Effector memory CD8-positive, alpha-beta T cell (primary cell): ENCODE measurements around the gene SLC38A4.

Experiments used
- ATAC-seq: fragments of 150-1000 bp; cut with Tn5 transposase; replicated peaks from 2 replicates; pipeline ENCODE4 v1.10.0; 2021; ENCODE audit warnings: mild to moderate bottlenecking, moderate library complexity
- DNase-seq, 3 experiments: peaks; one replicate each; pipeline ENCODE4 v3.0.0; 2021
- H3K27ac Mint-ChIP-seq, 2 donors: one replicate each; pipeline ENCODE4 v1.8.0; 2022; ENCODE audit warnings: mild to moderate bottlenecking in 2 of 2, mixed read lengths in 2 of 2, moderate library complexity in 2 of 2
- H3K27me3 Mint-ChIP-seq, 2 donors: one replicate each; pipeline ENCODE4 v1.8.0; 2022; ENCODE audit warnings: mixed read lengths in 2 of 2
- H3K36me3 Mint-ChIP-seq: one replicate; pipeline ENCODE4 v1.8.0; 2022; ENCODE audit warnings: mild to moderate bottlenecking, moderate library complexity, mixed read lengths; ENCODE audit not compliant: insufficient read depth
- H3K4me1 Mint-ChIP-seq, 2 donors: one replicate each; pipeline ENCODE4 v1.8.0; 2022; ENCODE audit warnings: low read depth in 2 of 2, mixed read lengths in 2 of 2
- H3K4me3 Mint-ChIP-seq, 2 donors: one replicate each; pipeline ENCODE4 v1.8.0; 2022; ENCODE audit warnings: mild to moderate bottlenecking in 2 of 2, mixed read lengths in 2 of 2, moderate library complexity in 2 of 2
- H3K9me3 Mint-ChIP-seq, 2 donors: one replicate each; pipeline ENCODE4 v1.8.0; 2022; ENCODE audit warnings: mixed read lengths in 2 of 2

SLC38A4 gene

GRCh38 chr12:46839964-46840363 is 14.2 kb upstream of the SLC38A4 start:
- H3K4me3 Mint-ChIP-seq = no peak overlapping the region
- H3K4me1 Mint-ChIP-seq = no peaks in the 10 kb centered on the region
- peaks cover 55 to 67% of the 10 kb centered on the region in 2 donors for H3K27me3 Mint-ChIP-seq
- DNase-seq = no peak
- no peak overlapping the region for H3K27ac Mint-ChIP-seq
- no peaks in the 10 kb centered on the region for H3K36me3 Mint-ChIP-seq
- no peak for ATAC-seq
- H3K9me3 Mint-ChIP-seq = no peaks in the 10 kb centered on the region

GRCh38 chr12:46839232-46839631 is 13.4 kb upstream of the SLC38A4 start:
- Mint-ChIP-seq H3K9me3 (no peaks in the 10 kb centered on the region), H3K27me3 (peaks cover 55 to 60% of the 10 kb centered on the region in 2 donors), H3K27ac (no peak overlapping the region), H3K36me3 (no peaks in the 10 kb centered on the region), H3K4me1 (no peaks in the 10 kb centered on the region), H3K4me3 (no peak overlapping the region)
- DNase-seq = no peak
- no peak for ATAC-seq

GRCh38 chr12:46835785-46836184 is 10.0 kb upstream of the SLC38A4 start:
- Mint-ChIP-seq H3K36me3 (no peaks in the 10 kb centered on the region), H3K27ac (no peak overlapping the region), H3K9me3 (no peaks in the 10 kb centered on the region), H3K27me3 (peaks cover 54 to 62% of the 10 kb centered on the region in 2 donors), H3K4me3 (no peak overlapping the region), H3K4me1 (peaks cover 8 to 9% of the 10 kb centered on the region in 2 donors)
- DNase-seq (no peak), ATAC-seq (no peak)

- peaks cover 3% of the 10 kb centered on the region for H3K36me3 Mint-ChIP-seq
- DNase-seq (no peak), ATAC-seq (no peak)
- H3K27me3 Mint-ChIP-seq = peaks cover 62 to 74% of the 10 kb centered on the region in 2 donors
- no peaks in the 10 kb centered on the region for H3K9me3 Mint-ChIP-seq
- H3K4me1 Mint-ChIP-seq = peaks cover 8 to 9% of the 10 kb centered on the region in 2 donors
- peak overlapping the region in 1 of 2 donors; percentile 29 for H3K4me3 Mint-ChIP-seq
- no peak overlapping the region for H3K27ac Mint-ChIP-seq
These were observed 6.4 kb upstream of the SLC38A4 start for GRCh38 chr12:46832130-46832704.

- no peak for ATAC-seq
- no peak for DNase-seq
These were observed 5.7 kb upstream of the SLC38A4 start for GRCh38 chr12:46831335-46832129.

GRCh38 chr12:46830731-46831334 is 5.0 kb upstream of the SLC38A4 start:
- Mint-ChIP-seq H3K9me3 (no peaks in the 10 kb centered on the region), H3K36me3 (peaks cover 3% of the 10 kb centered on the region), H3K27ac (no peak overlapping the region), H3K4me1 (peaks cover 8 to 9% of the 10 kb centered on the region in 2 donors), H3K4me3 (no peak overlapping the region), H3K27me3 (peaks cover 68 to 72% of the 10 kb centered on the region in 2 donors)
- no peak for ATAC-seq
- no peak for DNase-seq

More at GRCh38 chr12:46831335-46832129, 5.7 kb upstream of the SLC38A4 start:
- peaks cover 3% of the 10 kb centered on the region for H3K36me3 Mint-ChIP-seq
- H3K9me3 Mint-ChIP-seq = no peaks in the 10 kb centered on the region
- peak overlapping the region in 1 of 2 donors; percentile 29 for H3K4me3 Mint-ChIP-seq
- H3K27me3 Mint-ChIP-seq = peaks cover 62 to 73% of the 10 kb centered on the region in 2 donors
- H3K4me1 Mint-ChIP-seq = peaks cover 8 to 9% of the 10 kb centered on the region in 2 donors
- no peak overlapping the region for H3K27ac Mint-ChIP-seq

GRCh38 chr12:46824709-46825108 is 1.1 kb downstream of the SLC38A4 start:
- no peak for ATAC-seq
- H3K27ac Mint-ChIP-seq = no peak overlapping the region
- H3K4me3 Mint-ChIP-seq = no peak overlapping the region
- H3K36me3 Mint-ChIP-seq = peaks cover 3% of the 10 kb centered on the region
- DNase-seq = no peak
- H3K4me1 Mint-ChIP-seq = no peaks in the 10 kb centered on the region
- H3K27me3 Mint-ChIP-seq = peaks cover 60 to 69% of the 10 kb centered on the region in 2 donors
- H3K9me3 Mint-ChIP-seq = no peaks in the 10 kb centered on the region

GRCh38 chr12:46818642-46819041 is 7.2 kb downstream of the SLC38A4 start:
- Mint-ChIP-seq H3K36me3 (no peaks in the 10 kb centered on the region), H3K27me3 (peaks cover 16 to 34% of the 10 kb centered on the region in 2 donors), H3K27ac (no peak overlapping the region), H3K9me3 (no peaks in the 10 kb centered on the region), H3K4me3 (no peak overlapping the region), H3K4me1 (no peaks in the 10 kb centered on the region)
- DNase-seq (no peak), ATAC-seq (no peak)

- no peak overlapping the region for H3K27ac Mint-ChIP-seq
- ATAC-seq (no peak), DNase-seq (no peak)
- H3K36me3 Mint-ChIP-seq = no peaks in the 10 kb centered on the region
- no peaks in the 10 kb centered on the region for H3K9me3 Mint-ChIP-seq
- no peak overlapping the region for H3K4me3 Mint-ChIP-seq
- H3K27me3 Mint-ChIP-seq = peaks cover 0 to 22% of the 10 kb centered on the region in 2 donors
- H3K4me1 Mint-ChIP-seq = peaks cover 3 to 4% of the 10 kb centered on the region in 2 donors
These were observed 10.0 kb downstream of the SLC38A4 start for GRCh38 chr12:46815809-46816208.

GRCh38 chr12:46814143-46814542 is 11.7 kb downstream of the SLC38A4 start:
- no peak for DNase-seq
- Mint-ChIP-seq H3K36me3 (no peaks in the 10 kb centered on the region), H3K4me3 (no peak overlapping the region)

GRCh38 chr12:46811185-46811584 is 14.6 kb downstream of the SLC38A4 start:
- Mint-ChIP-seq H3K9me3 (no peaks in the 10 kb centered on the region), H3K4me3 (no peak overlapping the region), H3K4me1 (peaks cover 3 to 4% of the 10 kb centered on the region in 2 donors), H3K27ac (no peak overlapping the region), H3K36me3 (no peaks in the 10 kb centered on the region), H3K27me3 (peaks cover 4 to 24% of the 10 kb centered on the region in 2 donors)
- peak; percentile 74 for ATAC-seq
- no peak for DNase-seq

More at GRCh38 chr12:46814143-46814542, 11.7 kb downstream of the SLC38A4 start:
- no peak overlapping the region for H3K27ac Mint-ChIP-seq
- peaks cover 0 to 20% of the 10 kb centered on the region in 2 donors for H3K27me3 Mint-ChIP-seq
- peaks cover 3 to 4% of the 10 kb centered on the region in 2 donors for H3K4me1 Mint-ChIP-seq
- ATAC-seq = no peak
- no peaks in the 10 kb centered on the region for H3K9me3 Mint-ChIP-seq

- Mint-ChIP-seq H3K4me3 (no peak overlapping the region), H3K36me3 (no peaks in the 10 kb centered on the region), H3K27ac (no peak overlapping the region), H3K9me3 (no peaks in the 10 kb centered on the region), H3K27me3 (peaks cover 11 to 31% of the 10 kb centered on the region in 2 donors), H3K4me1 (peaks cover 3 to 4% of the 10 kb centered on the region in 2 donors)
- DNase-seq = no peak
- no peak for ATAC-seq
These were observed 16.7 kb downstream of the SLC38A4 start for GRCh38 chr12:46808955-46809697.

- H3K9me3 Mint-ChIP-seq = no peaks in the 10 kb centered on the region
- DNase-seq = no peak
- peaks cover 11 to 26% of the 10 kb centered on the region in 2 donors for H3K27me3 Mint-ChIP-seq
- no peaks in the 10 kb centered on the region for H3K36me3 Mint-ChIP-seq
- no peak for ATAC-seq
- H3K4me1 Mint-ChIP-seq = peaks cover 3 to 4% of the 10 kb centered on the region in 2 donors
- no peak overlapping the region for H3K4me3 Mint-ChIP-seq
- H3K27ac Mint-ChIP-seq = no peak overlapping the region
These were observed 17.5 kb downstream of the SLC38A4 start for GRCh38 chr12:46808317-46808716.
